KOPT-K1 (cell line): ENCODE measurements around the gene PPP1R10.
"Not testable (repeated sequence)": the region's sequence is repeated elsewhere in the genome, so short reads cannot be mapped to it uniquely, and the experiment has no call there.

ENCODE experiments used
- H3K27ac ChIP-seq: fragments of 200-600 bp; sonication (generic); 2 replicates; pipeline ENCODE4 v1.5.1; 2016; ENCODE audit warnings: antibody characterized with exemption, mild to moderate bottlenecking, low read depth, low read length; ENCODE audit not compliant: poor library complexity, severe bottlenecking
- H3K36me3 ChIP-seq: fragments of 200-600 bp; sonication (generic); 2 replicates; pipeline ENCODE4 v1.5.1; 2017; ENCODE audit warnings: antibody characterized with exemption, mild to moderate bottlenecking, low read length, moderate library complexity; ENCODE audit not compliant: insufficient read depth
- H3K9me3 ChIP-seq: fragments of 200-600 bp; sonication (generic); 2 replicates; pipeline ENCODE4 v1.5.1; 2017; ENCODE audit warnings: antibody characterized with exemption, low read length, mild to moderate bottlenecking; ENCODE audit not compliant: insufficient read depth, poor library complexity, severe bottlenecking

The PPP1R10 gene

GRCh38 chr6:30613251-30614043 lies 3.6 kb downstream of the PPP1R10 start:
- Histone ChIP-seq H3K36me3 (peaks cover 70% of the 10 kb centered on the region), H3K9me3 (no peaks in the 10 kb centered on the region), H3K27ac (peak overlapping the region; percentile 95)

DNA sequence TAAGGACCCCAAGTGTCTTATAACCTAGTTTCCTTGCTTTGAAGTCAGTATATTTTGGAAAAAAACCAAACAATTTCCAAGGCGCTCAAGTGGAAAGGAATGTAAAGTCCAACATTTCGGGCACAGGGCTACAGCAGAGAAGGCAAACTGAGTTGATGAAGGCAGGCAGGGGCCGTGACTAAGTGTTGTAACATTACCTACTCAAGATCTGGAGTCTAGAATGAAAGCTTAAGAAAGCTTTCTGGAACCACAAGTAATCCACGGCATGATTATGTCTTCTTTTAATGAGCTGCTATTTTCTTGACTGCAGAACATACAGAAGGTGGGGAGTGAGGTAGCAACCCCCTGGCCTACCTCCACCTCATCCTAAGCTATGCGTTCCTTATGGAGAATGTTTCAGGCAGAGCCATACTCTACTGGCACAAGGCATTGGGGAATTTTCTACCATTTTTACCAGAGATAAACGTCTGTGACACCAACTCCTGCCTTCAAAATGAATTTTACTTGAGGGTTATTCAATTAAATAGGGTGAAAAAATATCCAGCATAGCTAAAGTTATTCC lies 4.3 kb downstream of the PPP1R10 start:
- H3K36me3 ChIP-seq = peaks cover 76% of the 10 kb centered on the region
- peak overlapping the region; percentile 95 for H3K27ac ChIP-seq
- no peaks in the 10 kb centered on the region for H3K9me3 ChIP-seq

GRCh38 chr6:30612213-30612612 lies 4.8 kb downstream of the PPP1R10 start:
- H3K9me3 ChIP-seq = no peaks in the 10 kb centered on the region
- peaks cover 82% of the 10 kb centered on the region for H3K36me3 ChIP-seq
- peak overlapping the region; percentile 95 for H3K27ac ChIP-seq

- H3K9me3 ChIP-seq = no peaks in the 10 kb centered on the region
- peak overlapping the region; percentile 95 for H3K27ac ChIP-seq
- peaks cover 84% of the 10 kb centered on the region for H3K36me3 ChIP-seq
Observed at GRCh38 chr6:30611856-30612194, 5.2 kb downstream of the PPP1R10 start.

DNA sequence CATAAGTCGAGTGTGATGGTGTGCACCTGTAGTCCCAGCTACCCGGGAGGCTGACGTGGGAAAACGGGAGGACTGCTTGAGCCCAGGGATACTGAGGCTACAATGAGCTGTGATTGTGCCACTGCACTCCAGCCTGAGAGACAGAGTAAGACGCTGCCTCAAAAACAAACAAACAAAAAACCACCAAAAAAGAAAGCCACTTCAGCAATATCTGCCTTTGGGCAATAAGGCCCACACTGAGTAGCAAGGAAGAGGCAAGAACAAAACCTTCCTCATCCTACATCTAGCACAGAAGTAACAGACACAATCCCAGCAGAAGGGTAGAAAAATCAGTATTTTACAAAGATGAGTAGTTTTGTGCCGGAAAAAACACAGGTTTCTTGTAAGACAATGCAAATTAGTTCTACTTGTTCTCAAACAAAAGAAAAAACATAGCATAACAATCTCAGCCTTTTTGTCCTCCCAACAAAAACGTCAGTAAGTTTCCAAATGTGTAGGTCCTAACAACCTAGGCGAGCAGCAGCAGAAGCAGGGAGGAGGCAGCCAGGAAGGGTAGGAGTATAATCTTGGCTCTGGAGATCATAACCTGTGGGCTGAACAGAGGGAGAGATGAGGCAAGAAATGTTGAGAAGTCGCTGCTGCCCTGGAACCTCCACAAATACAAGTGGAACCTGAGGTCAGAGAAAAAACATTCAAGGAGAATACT lies 5.7 kb downstream of the PPP1R10 start:
- Histone ChIP-seq H3K27ac (peak overlapping the region; percentile 95), H3K9me3 (no peaks in the 10 kb centered on the region), H3K36me3 (peaks cover 84% of the 10 kb centered on the region)

- Histone ChIP-seq H3K36me3 (peaks cover 91% of the 10 kb centered on the region), H3K9me3 (no peaks in the 10 kb centered on the region), H3K27ac (peak overlapping the region; percentile 95)
Observed at GRCh38 chr6:30610065-30610464, 7.0 kb downstream of the PPP1R10 start.

DNA sequence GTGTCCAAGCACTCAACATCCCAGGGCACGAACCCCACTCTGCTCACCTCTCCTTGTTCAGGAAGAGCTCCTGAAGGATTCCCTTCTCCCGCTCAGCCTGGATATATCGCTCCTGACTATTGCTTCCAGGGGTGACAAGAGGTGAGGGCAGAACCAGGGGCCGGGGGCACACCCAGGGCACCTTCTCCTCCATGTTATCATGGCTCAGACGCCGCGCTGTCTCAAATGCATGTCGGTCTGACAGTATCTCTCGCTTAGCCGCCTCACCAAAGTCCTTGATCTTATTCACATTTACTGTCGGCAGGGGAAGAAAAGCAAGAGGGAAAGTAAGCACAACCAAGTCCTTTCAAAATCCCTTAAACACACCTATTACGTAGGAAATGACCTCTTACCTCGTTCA lies 13.1 kb downstream of the PPP1R10 start:
- no peaks in the 10 kb centered on the region for H3K9me3 ChIP-seq
- peak overlapping the region; percentile 94 for H3K27ac ChIP-seq
- peaks cover 100% of the 10 kb centered on the region for H3K36me3 ChIP-seq

DNA sequence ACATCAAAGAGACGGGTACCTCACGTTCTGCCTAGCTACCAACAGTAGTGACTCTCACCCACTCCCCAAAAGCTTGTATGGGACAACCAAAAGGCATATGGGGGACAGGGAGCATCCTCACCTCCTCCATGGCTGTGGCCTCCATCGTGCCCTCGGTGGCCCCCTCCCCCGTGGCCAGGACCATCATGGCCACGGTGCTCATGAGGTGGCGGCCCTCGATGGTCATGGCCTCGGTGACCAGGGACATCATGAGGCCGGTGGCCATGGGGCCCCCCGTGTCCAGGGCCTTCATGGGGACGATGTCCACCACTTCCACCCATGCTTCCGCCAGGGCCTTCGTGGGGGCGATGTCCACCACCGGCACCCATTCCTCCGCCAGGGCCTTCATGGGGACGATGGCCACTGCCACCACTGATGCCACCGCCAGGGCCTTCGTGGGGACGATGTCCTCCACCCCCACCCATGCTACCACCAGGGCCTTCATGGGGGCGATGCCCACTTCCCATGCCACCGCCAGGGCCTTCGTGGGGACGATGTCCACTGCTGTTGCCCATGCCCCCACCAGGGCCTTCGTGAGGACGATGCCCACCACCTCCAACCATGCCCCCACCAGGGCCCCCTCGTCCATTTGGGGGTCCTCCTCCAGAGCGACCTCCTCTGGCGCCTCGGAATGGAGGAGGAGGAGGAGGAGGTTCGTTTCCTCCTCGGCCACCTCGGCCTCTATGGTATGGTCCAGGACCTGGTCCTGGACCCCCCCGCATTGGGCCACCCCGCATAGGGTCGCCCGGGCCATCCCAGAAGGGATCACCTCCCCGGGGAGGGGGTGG lies 15.0 kb downstream of the PPP1R10 start:
- Histone ChIP-seq H3K27ac (peak overlapping the region; percentile 94), H3K9me3 (no peaks in the 10 kb centered on the region)

DNA sequence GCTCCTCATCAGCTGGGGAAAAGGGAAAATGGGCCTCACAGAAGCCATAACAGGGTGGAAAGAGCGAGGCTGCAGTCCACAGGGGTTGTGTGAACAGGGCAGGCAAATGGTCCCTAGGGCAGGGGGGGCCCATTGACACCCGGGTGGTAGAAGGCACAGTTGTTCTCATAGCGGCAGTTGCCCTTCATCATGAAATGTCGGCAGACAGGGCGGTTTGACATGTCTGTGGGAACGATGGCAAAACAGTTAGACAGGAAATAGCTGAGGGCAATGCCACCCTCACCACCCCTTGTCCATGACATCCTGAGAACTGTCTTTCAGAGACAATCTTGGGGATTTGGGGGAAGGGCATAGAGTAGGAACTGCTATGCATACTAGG lies 15.6 kb downstream of the PPP1R10 start:
- H3K27ac ChIP-seq = peak overlapping the region; percentile 94
- no peaks in the 10 kb centered on the region for H3K9me3 ChIP-seq
- peaks cover 96% of the 10 kb centered on the region for H3K36me3 ChIP-seq

More for the DNA sequence above, 15.0 kb downstream of the PPP1R10 start:
- H3K36me3 ChIP-seq = peaks cover 99% of the 10 kb centered on the region

DNA sequence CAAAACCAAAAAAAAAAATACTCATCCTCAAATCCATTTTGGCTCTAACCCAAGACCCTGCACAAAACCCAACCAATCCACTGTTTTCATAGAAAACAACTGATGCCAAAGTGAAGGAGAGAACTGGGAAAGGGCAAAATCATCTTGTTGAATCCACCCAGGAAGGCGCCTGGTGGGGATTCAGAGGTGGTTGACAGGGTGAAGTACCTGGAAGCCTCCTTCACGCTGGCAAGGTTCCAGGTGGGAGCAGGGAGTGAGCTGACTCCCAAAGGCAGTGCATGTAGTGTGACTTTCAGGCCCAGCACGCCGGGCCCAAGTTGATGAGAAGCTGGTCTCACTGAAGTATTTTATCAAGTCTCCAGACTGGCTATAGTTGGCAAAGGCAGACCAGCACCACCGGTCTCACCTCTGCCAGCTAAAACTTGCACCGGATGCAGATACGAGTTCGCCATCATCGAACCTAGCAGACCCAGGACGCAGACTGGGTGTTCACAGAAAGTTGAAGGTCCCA lies 16.5 kb downstream of the PPP1R10 start:
- no peaks in the 10 kb centered on the region for H3K9me3 ChIP-seq
- peak overlapping the region; percentile 94 for H3K27ac ChIP-seq
- H3K36me3 ChIP-seq = peaks cover 91% of the 10 kb centered on the region

DNA sequence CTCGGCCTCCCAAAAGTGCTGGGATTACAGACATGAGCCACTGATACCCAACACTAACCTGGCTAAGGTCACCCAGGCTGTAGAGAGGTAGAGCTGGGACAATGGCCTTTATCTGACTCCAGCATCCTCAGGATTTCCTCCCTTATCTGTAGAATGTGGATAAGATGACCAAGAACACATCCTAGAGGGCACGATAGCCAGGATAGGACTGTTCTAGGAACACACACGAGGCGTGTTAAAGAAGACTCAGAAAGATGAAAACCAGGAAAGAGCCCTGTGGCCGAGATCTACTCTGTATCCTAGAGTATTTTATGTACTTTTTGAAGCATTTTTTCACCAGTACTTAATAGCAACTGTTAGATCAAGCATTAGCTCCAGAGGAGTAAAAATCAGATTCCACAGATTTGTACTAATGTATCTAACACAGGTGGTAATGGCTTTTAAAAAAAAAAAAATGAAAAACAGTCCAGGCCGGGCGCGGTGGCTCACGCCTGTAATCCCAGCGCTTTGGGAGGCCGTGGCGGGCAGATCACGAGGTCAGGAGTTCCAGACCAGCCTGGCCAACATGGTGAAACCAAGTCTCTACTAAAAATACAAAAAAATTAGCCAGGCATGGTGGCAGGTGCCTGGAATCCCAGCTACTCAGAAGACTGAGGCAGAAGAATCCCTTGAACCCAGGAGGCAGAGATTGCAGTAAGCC lies 17.3 kb downstream of the PPP1R10 start:
- H3K27ac ChIP-seq = peak overlapping the region; percentile 94
- H3K36me3 ChIP-seq = peaks cover 91% of the 10 kb centered on the region
- no peaks in the 10 kb centered on the region for H3K9me3 ChIP-seq

GRCh38 chr6:30598912-30599624 lies 18.0 kb downstream of the PPP1R10 start:
- Histone ChIP-seq H3K27ac (peak overlapping the region; percentile 94), H3K9me3 (no peaks in the 10 kb centered on the region), H3K36me3 (peaks cover 91% of the 10 kb centered on the region)

DNA sequence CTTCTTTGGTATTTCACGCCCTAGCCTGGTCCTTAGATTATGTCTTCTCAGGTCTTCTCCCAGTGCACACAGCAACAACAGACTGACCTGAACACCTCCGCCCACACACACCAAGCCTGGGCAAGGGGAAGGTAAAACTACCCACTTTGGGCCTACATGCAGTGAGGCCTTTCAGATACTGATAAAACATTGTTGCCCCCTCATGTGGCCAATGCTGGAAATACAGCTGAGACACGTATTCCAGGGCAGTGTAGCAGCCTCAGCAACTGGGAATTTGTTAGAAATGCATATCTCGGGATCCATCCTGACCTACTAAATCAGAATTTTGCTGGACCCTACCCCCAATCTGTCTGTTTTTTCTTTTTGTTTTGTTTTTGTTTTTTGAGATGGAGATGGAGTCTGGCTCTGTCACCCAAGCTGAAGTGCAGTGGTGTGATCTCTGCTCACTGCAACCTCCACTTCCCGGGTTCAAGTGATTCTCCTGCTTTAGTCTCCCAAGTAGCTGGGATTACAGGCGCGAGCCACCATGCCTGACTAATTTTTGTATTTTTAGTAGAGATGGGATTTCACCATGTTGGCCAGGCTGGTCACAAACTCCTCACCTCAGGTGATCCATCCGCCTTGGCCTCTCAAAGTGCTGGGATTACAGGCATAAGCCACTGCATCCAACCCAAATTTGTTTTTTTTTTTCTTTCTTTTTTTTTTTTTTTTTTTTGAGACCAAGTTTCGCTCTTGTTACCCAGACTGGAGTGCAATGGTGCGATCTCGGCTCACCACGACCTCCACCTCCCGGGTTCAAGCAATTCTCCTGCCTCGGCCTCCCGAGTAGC lies 19.5 kb downstream of the PPP1R10 start:
- Histone ChIP-seq H3K36me3 (peaks cover 91% of the 10 kb centered on the region), H3K27ac (peak overlapping the region; percentile 94)

More for the DNA sequence above, 19.5 kb downstream of the PPP1R10 start:
- H3K9me3 ChIP-seq = not testable (repeated sequence)
